NCI-H446 treated with DMSO at 0.1 percent for 48 hours (cell line): ENCODE data around the gene ACADSB.
A peak's percentile ranks its signal among the peaks of the same experiment; 100 is the strongest.

Experiments
- DNase-seq: peaks from one replicate; lab custom pipeline; 2025; lab: John Stamatoyannopoulos, UW

The ACADSB gene

DNA sequence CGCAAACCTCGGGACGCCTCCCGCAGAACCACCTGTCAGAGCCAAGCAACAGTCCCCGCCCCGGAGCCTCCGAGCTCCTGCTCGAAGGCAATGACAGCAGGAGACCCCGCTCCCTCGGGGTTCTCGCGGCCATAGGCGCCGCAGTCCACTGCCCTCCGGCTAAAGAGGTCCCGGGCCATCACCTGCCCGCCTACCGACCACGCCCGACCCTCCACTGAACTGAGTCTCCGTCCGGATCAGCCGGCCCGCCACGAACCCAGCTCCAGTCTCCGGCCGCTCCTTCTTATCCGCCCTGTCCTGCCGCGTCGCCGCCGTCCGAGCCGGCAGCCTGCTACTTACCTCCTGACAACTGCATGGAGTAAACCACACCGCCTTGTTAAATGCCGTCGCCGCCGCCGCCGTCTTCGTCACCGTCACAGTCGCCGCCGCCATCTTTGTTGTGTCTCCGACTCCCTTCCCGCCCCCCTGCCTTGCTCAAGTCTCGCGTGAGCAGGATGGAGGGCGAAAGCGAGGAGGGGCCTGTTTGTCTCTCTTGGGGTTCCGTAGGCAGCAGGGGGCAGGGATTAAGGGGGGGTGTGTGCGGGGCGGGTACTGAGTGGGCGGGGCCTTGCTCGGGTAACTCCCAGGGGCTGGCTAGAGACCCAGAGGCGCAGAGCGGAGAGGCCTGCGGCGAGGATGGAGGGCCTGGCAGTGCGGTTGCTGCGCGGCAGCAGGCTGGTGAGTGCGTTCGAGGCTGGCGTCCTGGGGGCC, at the start of gene ACADSB, which contains the start of gene IKZF5:
Gene ACADSB, plus strand, starts transcription at position 652 of the 750 bp plus-strand sequence. Its CDS starts 24 bp downstream, at position 676.
Gene IKZF5, minus strand, starts transcription at position 441 of the 750 bp plus-strand sequence. CDS start 10,170 bp downstream, outside the sequence.
- peak; percentile 71 for DNase-seq

DNA sequence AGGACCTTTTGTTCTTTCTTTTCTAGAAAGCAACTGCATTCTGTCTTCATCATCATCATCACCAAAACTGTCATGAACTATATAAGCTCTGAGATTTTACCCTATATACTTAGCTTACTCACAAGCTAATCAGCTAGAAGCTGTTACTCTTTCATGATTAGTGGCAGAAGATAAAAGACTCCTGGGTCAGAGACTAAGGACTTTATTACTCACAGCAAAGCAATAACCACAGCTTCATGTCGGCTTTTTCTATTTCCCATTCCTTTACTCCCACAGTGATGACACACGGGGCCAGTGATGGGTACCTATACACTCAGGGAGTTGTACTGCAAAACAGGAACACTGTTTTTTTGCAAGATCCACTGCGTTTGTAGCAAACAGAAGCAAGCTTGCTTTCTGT, 46.4 kb upstream of the ACADSB start:
- DNase-seq, result no peak

DNA sequence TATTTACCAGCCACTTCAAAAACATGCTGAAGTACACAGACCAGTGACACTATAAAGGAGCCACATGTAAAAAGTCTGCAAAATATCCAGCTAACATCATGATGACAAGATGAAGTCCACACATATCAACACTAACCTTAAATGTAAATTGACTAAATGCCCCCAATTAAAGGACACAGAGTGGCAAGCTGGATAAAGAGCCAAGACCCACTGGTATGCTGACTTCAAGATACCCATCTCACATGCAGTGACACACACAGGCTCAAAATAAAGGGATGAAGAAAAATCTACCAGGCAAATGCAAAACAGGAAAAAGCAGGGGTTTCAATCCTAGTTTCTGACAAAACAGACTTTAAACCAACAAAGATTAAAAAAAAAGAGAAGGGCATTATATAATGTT, 41.9 kb upstream of the ACADSB start:
- no peak for DNase-seq

DNA sequence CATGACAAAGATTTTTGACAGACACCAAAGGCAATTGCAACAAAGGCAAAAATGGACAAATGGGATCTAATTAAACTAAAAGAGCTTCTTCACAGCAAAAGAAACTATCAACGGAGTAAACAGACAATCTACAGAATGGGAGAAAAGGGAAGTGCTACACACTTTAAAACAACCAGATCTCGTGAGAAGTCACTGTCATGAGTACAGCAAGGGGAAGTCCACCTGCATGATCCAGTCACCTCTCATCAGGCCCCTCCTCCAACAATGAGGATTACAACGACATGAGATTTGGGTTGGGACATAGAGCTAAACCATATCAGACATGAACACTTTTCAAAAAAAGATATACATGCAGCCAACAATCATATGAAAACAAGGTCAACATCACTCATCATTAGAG, 40.1 kb upstream of the ACADSB start:
- no peak for DNase-seq

DNA sequence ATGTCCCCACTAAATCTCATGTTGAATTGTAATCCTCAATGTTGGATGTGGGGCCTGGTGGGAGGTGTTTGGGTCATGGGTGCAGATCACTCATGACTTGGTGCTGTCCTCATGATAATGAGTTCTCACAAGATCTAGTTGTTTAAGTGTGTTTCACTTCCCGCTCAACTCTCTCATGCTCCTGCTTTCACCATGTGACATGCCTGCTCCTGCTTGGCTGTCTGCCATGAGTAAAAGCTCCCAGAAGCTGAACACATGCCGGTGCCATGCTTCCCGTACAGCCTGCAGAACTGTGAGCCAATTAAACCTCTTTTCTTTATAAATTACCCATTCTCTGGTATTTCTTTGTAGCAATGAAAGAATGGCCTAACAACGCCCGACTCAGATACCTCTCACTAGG, 34.8 kb upstream of the ACADSB start:
- no peak for DNase-seq

DNA sequence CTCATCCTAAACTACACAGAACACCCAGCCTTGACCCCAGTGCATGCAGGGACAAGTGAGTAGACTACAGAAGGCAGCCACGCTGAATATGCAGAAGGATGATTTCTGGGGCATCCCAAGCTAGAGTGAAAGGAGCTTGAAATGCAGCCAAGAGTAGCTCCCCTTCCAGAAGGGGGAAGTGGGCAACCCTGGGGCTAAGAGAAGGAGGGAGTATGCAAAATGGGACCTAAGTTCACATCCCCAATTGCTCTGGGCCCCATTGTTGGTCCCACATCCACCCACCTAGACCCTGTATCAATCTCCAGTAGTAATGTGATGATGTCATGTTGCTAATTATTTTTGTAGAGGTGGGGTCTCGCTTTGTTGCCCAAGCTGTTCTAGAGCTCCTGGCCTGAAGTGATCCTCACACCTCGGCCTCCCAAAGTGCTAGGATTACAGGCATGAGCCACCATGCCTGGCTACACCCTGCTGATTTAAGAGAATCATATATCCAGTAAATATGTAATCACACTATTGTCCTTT, 34.2 kb upstream of the ACADSB start:
- no peak for DNase-seq

DNA sequence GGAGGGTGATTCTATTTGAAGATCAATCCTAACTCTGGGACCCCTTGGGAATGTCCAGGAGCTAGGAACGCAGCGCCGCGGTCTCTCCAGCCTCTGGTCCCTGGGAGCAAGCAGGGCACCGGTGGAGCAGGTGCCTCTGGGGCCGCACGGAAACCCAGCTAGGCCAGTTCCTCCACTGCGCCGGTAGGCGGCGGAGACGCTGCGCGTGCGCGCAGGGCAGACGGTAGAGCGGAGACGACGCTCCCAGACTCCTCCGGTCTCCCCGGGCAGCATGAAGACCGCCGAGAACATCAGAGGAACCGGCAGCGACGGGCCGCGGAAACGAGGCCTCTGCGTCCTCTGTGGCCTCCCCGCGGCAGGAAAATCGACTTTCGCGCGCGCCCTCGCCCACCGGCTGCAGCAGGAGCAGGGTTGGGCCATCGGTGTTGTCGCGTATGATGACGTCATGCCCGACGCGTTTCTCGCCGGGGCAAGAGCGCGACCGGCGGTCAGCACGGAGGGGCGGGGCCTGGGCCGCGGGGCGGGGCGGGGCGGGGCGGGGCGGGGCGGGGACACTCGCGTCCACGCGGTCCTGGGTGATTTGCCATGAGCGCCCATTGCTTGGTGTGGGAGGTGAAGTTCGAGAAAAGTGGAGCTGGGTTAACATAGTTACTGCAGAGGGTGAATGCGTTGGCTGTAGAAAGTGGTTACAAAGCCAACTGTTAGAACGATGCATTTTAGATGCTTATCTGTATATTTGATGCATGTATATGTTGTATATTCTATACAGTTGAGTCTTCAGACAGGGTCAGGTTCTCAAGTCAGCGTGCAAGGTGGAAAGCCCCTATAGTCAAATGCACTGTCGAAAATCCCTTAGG, 28.4 kb upstream of the ACADSB start, which contains the start of gene PSTK:
Gene PSTK, plus strand, starts transcription at position 193 of the 857 bp plus-strand sequence. Its CDS starts 79 bp downstream, at position 272.
- DNase-seq, result peak; percentile 71

DNA sequence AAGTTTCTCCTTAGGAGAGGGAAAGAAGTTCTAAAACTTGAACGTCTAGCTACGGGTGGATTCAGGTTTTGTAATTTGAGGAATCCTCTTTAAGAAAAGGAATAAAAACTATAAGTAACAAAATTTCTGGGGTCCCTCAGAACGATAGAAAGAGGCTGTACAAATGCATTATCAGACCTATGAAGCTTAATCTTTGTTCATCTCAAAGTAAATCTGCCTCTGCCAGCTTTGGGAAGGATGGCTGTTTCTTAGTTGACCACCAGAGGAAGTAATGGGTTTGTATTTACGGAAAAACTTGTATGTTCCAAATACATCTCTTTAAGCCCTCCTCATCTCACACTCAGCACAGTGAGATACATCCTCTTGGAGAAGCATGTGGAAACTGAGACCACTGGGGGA, 27.7 kb upstream of the ACADSB start:
- DNase-seq, result no peak

DNA sequence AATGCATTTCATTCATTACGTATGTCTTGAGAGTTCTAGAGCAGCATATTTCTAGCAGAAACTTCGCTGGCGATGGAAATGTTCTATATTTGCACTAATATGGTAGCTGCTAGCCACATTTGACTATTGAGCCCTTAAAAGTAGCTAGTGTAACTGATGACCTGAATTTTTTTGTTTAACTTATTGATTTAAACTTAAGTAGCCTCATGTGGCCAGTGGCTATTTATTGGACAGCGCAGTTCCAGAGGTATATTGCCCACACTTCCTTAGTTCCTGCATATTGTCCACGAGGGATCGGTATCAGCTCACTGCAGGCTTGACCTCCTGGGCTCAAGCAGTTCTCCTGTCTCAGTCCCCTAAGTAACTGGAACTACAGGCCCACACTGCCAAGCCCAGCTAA, 24.9 kb upstream of the ACADSB start:
- no peak for DNase-seq

DNA sequence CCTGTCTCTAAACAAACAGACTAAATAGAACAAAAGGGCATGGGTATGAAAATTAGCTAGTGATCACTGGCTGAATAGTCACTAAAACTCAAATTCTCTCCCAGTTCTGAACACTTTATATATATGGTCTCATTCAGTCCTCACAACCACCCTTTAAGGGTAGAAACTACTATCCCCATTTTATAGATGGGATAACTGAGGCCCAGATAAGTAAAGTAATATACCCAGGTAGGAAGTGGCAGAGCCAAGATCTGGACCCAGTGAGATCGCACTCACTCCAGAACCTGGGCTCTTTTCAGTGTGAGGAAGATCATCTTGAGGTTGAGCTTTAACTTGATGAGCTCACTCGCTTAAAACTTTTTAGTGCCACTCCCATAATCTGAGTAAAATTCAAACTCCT, 24.1 kb upstream of the ACADSB start:
- DNase-seq, result no peak

DNA sequence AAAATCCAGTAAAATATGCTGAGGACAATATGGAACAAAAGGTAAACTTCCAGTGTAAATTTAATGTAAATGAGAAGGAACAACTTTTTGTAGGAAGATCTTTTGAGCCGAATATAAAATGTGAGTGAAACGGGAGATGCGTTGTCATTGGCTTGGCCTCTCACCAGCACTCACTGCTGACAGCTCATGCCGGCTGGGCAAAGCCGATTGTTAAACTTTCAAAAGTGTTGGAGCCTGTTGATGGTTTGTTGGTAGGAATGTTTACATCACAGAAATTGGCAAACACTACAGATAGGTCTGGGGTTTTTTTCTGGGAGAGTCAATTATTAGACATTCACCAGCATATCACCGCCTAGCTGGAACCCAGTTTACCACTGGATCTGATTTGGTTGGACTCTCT, 22.5 kb upstream of the ACADSB start:
- DNase-seq, result no peak

DNA sequence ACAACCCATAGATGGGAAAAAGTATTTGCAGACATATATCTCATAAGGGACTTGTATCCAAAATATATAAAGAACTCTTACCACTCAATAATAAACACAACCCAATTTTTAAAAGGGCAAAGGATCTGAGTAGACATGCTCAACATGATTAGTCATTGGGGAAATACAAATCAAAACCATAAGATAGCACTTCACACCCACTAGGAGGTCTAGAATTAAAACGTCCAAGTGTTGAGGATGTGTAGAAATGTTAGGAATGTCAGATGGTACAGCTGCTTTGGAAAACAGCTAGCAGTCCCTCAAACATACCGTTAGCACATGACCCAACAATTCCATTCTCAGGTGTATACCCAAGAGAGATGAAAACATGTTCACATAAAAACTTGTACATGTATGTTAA, 20.3 kb upstream of the ACADSB start:
- no peak for DNase-seq

DNA sequence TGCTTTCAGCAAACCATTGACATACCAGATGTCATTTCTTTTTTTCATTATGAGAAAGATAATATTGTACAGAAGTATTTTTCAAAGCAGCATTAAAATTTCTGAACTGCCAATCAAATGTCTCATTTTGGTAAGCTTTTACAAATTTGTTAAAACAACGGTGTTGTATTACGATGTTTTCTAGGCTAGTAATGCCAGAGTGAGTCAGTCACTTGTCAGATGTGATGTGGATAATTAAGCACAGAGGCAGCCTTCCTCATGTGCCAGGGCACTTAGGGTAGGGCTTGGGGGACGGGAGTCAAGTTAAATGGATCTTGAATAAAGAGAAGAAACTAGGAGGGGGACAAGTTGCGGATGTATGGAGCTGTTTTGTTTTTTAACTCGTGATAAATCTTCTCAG, 18.5 kb upstream of the ACADSB start:
- no peak for DNase-seq

DNA sequence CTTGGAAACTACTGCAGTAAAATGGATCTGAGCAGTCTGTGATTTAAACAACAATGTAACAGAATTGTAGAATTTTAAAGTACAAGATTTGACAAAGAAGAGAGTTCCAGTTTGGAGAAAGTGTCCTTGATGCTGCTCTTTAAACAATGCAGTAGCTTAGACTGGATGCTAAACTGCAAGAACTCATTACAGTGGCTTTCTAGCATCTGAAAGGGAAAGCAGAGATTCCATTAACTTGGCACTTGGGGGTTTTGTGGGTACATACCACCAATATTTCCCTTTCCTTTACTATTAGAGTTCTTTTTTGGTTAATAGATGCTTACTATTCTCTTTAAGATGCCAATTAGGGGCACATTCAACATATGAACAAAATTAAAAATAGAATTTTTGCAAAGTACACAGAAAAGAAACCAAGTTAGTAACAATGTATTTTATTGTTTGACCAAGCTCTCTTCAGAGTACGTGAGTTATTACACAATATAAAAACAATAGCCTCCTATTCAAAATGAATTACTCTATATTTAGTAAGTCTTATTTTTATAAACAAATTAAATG, 16.7 kb upstream of the ACADSB start:
- no peak for DNase-seq

DNA sequence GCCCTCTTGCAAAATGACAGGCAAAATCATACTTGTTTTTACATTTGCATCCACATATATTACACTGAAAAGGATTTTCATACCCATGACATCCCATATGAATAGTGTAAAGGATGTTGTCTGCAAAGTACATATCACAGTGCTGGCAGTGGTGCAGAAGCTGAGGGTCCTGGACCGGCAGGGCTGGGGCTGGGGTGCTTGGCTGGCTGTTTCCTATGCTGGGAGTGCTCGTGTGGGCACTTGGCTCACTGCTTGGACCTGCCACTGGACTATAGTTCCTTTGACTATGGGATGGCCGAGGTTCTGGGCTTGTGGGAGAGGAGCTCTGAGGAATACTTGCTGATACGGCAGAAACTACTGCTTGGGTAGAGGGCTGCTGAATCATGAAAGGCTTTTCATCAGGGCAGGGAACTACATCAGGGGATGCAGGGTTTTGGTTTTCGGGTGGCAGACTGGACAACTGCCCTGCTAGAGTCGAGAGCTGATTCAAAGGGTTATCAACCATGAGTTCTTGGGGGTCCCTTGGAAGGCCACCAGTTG, 14.9 kb upstream of the ACADSB start:
- DNase-seq, result no peak

DNA sequence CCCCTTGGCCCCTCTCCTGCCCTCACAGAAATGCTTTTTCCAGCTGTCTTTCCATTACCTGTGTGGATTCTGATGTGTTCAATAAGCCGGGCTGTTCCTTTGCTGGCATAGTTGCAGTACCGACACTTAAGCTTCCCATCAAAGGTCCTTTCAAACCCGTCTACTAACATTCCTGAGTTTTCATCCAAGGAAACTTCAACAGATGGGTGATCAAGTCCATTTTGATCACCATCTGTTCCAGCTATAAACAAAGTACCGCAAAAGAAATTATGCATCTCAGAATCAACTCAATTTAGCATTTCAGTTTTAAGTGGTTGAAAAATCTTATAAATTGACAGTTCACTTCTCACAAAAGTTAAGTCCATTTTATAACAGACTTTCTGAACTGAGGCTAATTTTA, 12.9 kb upstream of the ACADSB start:
- no peak for DNase-seq

DNA sequence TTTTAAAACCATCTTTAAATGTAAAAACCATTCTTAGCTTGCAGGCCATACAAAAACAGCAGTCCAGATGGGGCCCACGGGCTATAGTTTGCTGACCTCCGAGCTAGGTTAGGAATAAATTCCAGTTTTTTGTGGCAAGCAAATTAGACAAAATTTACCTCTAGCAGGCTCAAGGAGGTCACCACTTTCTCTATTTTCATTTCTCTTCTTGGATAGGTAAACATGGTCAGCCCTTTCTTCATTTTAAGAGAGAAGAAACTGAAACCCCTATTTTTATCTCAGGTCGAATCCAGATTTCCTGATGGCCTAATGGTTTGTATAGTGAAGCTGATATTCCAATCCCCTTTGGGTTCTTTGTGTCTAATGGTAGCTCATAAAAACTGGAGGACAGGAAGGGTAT, 10.9 kb upstream of the ACADSB start:
- no peak for DNase-seq

DNA sequence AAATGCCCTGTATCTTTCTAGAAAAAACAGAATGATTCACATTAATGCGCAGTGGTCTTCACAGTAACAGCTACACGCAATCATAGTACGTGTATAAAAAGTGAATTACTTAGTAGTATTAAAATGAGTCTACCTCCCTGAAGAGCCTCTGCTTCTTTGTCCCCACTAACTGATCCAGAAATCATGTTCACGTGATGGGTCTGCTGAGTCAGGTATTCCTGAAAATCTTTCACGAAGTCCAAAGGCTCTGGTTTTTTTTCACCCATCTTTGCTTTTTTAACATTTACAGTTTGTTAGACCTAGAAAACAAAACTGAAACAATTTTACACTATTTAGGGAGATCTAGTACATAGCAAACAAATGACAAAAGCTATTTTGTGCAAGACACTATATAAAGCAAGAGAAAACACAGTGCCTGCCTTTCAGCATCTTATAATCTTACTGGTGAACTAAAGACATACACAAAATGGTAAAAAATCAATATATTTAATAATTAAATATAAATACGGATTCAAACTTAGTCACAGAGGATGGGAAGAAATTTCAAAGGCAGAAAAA, 10.4 kb upstream of the ACADSB start:
- no peak for DNase-seq

DNA sequence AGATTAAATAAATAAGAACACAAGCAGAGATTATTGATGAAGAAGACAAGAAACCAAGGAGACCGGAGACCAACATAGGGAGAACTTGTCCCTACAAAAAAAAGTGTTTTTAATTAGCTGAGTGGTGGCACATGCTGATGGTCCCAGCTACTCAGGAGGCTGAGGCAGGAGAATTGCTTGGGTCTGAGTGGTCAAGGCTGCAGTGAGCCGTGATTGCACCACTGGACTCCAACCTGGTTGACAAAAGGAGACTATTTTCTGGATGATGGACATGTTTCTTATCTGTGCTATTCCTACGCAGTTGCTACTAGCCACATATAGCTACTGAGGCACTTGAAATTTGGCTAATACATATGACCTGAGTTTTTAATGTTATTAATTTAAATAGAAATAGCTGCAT, 9.9 kb upstream of the ACADSB start:
- DNase-seq, result no peak

DNA sequence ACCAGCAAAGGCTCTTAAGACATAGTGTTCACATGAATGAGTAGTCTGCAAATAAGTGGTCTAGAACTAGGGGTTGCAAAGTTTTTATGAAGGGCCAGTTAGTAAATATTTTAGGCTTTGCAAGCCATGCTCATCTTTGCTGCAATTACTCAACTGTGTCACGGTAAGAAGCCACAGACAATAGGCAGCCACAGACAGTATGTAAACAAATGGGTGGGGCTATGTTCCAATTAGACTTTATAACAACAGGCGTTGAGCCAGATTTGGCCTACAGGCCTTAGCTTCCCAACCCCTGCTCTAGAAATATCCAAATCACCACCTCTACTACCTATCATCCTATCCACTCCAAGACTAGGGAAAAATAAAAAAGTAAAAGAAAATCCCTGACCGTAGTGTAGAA, 9.5 kb upstream of the ACADSB start:
- no peak for DNase-seq

DNA sequence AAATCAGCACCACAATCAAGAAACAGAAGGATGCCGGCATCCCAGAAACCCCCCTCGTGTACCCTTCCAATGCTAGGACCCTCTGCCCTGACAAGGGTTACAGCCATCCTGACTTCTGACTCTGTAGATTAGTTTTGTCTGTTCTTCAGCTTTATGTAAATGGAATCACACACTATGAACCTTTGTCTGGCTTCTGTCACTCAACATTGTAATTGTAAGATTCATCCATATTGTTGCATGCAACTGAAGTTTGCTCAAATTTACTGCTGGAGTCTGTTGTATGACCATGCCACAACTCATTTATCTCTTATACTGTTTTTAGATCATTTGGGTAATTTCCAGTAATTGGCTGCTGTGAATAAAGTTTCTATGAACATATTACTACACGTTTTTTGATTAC, 8.7 kb upstream of the ACADSB start:
- DNase-seq, result no peak

DNA sequence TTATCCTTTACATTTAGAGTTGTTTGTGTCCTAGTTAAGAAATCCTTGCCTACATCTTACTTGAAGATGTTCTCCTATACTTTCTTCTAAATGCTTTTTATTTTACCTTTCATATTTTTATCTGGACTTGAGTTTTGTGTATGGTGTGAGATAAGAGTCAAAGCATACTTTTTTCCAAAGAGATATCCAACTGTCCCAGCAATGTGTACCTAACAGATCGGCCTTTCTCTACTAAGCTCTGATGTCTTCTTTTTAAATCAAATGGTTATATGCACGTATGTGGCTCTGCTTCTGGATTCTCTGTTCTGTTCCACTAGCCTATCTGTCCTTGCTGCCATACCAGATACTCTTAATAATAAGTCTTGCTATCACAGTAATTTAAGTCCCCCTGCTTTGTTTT, 7.4 kb upstream of the ACADSB start:
- no peak for DNase-seq
